GM10266 (cell line): Measurements from ENCODE around the gene ABLIM2.

ENCODE experiments used
- DNase-seq: peaks from one replicate; pipeline ENCODE4 v3.0.0; 2012; ENCODE audit errors: extremely low spot score
- TF ChIP-seq, protein P1 (sequence below): IDR thresholded peaks from 2 replicates; pipeline ENCODE4 v1.5.1; 2012; ENCODE audit warnings: mild to moderate bottlenecking, low read depth; ENCODE audit not compliant: control insufficient read depth, insufficient read depth; ENCODE audit errors: missing control alignments

ABLIM2 gene

DNA sequence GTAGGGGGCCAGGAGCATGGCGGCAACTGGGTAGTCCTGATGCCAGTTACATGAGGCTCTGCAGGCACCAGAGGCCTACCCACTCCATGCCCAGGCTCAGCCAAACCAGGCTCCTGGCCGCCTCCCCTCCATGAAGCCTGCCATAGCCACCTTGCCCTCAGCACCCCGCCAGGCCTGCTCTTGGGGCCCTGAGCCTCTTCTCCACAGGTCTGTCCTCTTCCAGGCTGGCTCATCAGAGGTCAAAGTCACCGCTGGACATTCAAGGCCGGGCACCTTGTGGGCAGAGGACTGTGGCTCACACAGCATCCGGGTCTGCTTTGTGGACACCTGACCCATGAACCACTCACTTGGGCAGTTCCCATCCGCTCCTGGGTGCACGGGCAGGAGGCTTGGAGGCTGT, 158.9 kb downstream of the ABLIM2 start:
- no peak for DNase-seq
- TF ChIP-seq, protein P1, sequence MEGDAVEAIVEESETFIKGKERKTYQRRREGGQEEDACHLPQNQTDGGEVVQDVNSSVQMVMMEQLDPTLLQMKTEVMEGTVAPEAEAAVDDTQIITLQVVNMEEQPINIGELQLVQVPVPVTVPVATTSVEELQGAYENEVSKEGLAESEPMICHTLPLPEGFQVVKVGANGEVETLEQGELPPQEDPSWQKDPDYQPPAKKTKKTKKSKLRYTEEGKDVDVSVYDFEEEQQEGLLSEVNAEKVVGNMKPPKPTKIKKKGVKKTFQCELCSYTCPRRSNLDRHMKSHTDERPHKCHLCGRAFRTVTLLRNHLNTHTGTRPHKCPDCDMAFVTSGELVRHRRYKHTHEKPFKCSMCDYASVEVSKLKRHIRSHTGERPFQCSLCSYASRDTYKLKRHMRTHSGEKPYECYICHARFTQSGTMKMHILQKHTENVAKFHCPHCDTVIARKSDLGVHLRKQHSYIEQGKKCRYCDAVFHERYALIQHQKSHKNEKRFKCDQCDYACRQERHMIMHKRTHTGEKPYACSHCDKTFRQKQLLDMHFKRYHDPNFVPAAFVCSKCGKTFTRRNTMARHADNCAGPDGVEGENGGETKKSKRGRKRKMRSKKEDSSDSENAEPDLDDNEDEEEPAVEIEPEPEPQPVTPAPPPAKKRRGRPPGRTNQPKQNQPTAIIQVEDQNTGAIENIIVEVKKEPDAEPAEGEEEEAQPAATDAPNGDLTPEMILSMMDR, result no peak

DNA sequence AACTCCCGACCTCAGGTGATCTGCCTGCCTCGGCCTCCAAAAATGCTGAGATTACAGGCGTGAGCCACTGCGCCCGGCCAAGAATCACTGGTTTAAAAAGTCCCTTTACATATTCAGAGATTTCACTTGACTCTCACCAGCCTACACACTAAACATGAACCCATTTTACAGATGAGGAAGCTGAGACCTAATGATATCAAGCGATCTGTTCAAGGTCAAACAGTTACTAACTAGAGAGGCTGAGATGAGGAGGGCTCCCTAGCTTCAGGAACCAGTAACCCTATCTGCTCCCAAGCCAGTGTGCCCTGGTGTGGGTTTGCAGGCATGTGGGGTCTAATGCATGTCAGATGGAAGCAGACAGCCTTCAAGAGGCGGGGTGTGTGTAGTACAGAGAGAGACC, 159.3 kb downstream of the ABLIM2 start:
- no peak for DNase-seq
- TF ChIP-seq, protein P1, result no peak

DNA sequence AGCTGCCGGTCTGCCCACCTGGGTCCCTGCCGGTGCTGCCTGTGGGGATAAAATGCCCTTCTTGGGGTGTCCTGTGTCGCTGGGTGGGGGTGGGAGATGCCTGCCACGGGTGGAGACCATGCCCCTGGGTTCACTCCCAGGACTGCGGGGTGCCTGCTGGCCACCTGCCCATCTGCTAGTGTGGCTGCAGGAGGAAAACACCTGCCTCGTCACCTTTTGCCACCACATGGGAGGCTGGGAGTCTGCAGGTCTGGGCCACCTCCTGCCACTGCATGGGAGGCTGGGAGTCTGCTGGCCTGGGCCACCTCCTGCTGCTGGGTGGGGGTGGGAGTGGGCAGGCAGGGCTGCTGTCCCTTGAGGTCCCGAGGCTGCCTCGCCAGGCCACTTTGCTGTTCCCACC, 160.2 kb downstream of the ABLIM2 start:
- DNase-seq, result no peak
- TF ChIP-seq, protein P1, result no peak

DNA sequence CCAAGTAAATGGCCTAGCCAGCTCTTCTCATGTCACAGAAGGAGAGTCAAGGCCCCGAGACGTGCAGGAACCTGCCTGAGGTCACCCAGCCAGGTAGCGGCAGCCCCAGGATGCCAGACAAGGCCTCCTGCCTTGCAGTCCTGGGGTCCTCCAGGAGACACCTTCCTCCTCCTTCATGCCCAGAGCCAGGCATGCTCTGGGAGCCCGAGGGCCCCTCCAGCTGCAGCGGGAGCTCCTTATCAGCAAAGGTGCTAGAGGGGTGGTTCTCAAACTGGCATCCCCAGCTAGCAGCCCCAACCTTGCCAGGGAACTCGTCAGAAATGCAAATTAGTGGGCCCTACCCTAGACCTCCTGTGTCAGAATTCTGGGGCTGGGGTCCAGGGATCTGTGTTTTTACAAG, 162.7 kb downstream of the ABLIM2 start:
- TF ChIP-seq, protein P1, result no peak
- DNase-seq, result no peak

DNA sequence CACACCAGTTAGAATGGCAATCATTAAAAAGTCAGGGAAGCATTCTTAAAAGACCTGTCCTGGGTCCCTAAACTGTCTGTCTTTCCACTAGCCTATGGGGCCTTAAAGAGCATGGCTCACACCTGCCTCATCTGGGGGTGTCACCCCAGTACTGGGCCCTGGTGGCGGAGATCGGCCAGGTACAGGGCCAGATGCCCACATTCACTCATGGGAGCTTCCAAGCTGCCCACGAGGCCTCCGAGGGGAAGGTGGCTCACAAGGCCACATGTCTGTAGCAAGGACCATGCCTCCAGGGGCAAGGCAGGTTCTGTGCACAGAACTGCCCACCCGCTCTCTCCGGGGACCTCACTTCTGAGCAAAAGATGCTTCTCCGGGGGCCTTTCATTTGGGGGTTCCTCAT, 163.5 kb downstream of the ABLIM2 start:
- TF ChIP-seq, protein P1, result no peak
- DNase-seq, result no peak

GRCh38 chr4:7993671-7994070, 164.9 kb downstream of the ABLIM2 start:
- TF ChIP-seq, protein P1, result no peak
- DNase-seq, result no peak

GRCh38 chr4:7992846-7993245, 165.8 kb downstream of the ABLIM2 start:
- TF ChIP-seq, protein P1, result no peak
- no peak for DNase-seq
